Gastrocnemius medialis (tissue), 4 donors: Measurements from ENCODE around the gene SH2B3. TPM values are rescaled to one million over a fixed set of nuclear protein-coding genes. Genes with fewer than 3 reads are reported as not detected.

ENCODE experiments used
- ATAC-seq, 2 donors: fragments of 150-250 bp; one replicate each; pipeline ENCODE4 v1.9.1; 2016
- DNase-seq, 2 donors: peaks; one replicate each; pipeline ENCODE4 v3.0.0-alpha.2; 2019
- H3K27ac ChIP-seq, 4 donors: fragments of 200-600 bp; sonication (generic); 1 replicate in 1 of 4; 2 replicates in 3 of 4; pipeline ENCODE4 v1.5.1; 2016 to 2018; ENCODE audit warnings: mild to moderate bottlenecking in 2 of 4, moderate library complexity in 1 of 4
- H3K27me3 ChIP-seq, 3 donors: fragments of 200-600 bp; sonication (generic) in 2 of 3; 1 replicate in 1 of 3; 2 replicates in 2 of 3; pipeline versions ENCODE4 v1.5.1 to v1.6.0; 2016 to 2019; ENCODE audit warnings: mild to moderate bottlenecking in 1 of 3, moderate library complexity in 1 of 3
- H3K36me3 ChIP-seq, 2 donors: fragments of 200-600 bp; sonication (generic) in 1 of 2; one replicate each; pipeline ENCODE4 v1.5.1; 2017 to 2018
- H3K4me1 ChIP-seq, 2 donors: fragments of 200-600 bp; sonication (generic) in 1 of 2; one replicate each; pipeline ENCODE4 v1.5.1; 2016 to 2017; ENCODE audit warnings: mild to moderate bottlenecking in 2 of 2
- H3K4me3 ChIP-seq, 4 donors: fragments of 200-600 bp; sonication (generic) in 3 of 4; 1 replicate in 1 of 4; 2 replicates in 3 of 4; pipeline ENCODE4 v1.5.1; 2016 to 2019; ENCODE audit warnings: mild to moderate bottlenecking in 2 of 4
- H3K9me3 ChIP-seq, 3 donors: fragments of 200-600 bp; sonication (generic) in 2 of 3; 1 replicate in 1 of 3; 2 replicates in 2 of 3; pipeline ENCODE4 v1.5.1; 2016 to 2019
- POLR2A ChIP-seq, 2 donors: fragments of 450-650 bp; IDR thresholded peaks; one replicate each; pipeline ENCODE4 v1.6.1; 2017; ENCODE audit warnings: antibody characterized with exemption in 2 of 2, mild to moderate bottlenecking in 2 of 2, moderate library complexity in 2 of 2
- in situ Hi-C, 4 donors: fragments of 200-750 bp; cut with MboI; loops; one replicate each; pipeline versions ENCODE4 v1.15.0 to v1.8.0; 2017; ENCODE audit warnings: low sequenced_read_pairs in 4 of 4
- intact Hi-C: fragments of 100-400 bp; cut with DNase I; formaldehyde crosslinking; loops from one replicate; pipeline ENCODE4 v1.15.1; 2023; ENCODE audit warnings: low total_unique reads
- total RNA-seq, 4 donors: library from RNA; depleted of rRNA; stranded (reverse); fragments of >200 nt; gene quantifications; one replicate each; pipeline versions ENCODE4 v1.1.0 to v1.2.3, GENCODE V29; 2016
- TF ChIP-seq, protein P1 (sequence below), 5 experiments: fragments of 450-650 bp in 3 of 5; fragments of 200-600 bp in 2 of 5; sonication (generic) in 2 of 5; IDR thresholded peaks in 4 of 5; conservative IDR thresholded peaks in 1 of 5; 1 replicate in 4 of 5; 2 replicates in 1 of 5; pipeline ENCODE4 v1.5.1; 2016 to 2019; ENCODE audit warnings: antibody characterized with exemption in 5 of 5, mild to moderate bottlenecking in 3 of 5, moderate library complexity in 3 of 5

SH2B3 gene
- total RNA-seq, 4 donors from 2014 or later = 10.4 to 20.0 (median 15.5) TPM

DNA sequence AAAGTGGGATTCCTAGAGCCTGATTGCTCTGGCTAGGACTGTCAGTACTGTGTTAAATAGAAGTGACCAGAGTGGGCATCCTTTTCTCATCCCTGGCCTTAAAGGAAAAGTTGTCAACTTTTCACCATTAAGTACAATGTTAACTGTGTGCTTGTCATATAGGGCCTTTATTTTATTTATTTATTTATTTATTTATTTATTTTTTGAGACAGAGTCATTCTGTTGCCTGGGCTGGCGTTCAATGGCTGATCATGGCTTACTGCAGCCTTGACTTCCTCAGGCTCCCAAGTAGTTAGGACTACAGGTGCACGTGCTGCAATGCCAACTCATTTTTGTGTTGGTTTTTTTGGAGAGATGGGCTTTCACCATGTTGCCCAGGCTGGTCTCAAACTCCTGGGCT, 11.6 kb downstream of the SH2B3 start:
- H3K9me3 ChIP-seq = no peaks in the 10 kb centered on the region
- DNase-seq = no peak
- peaks cover 0 to 14% of the 10 kb centered on the region in 2 donors for H3K36me3 ChIP-seq
- intact Hi-C loops = no loop called here
- H3K4me3 ChIP-seq = no peak overlapping the region
- in situ Hi-C loops = no loop called here
- H3K27me3 ChIP-seq = no peaks in the 10 kb centered on the region
- H3K4me1 ChIP-seq = peaks cover 19 to 20% of the 10 kb centered on the region in 2 donors
- TF ChIP-seq, protein P1, sequence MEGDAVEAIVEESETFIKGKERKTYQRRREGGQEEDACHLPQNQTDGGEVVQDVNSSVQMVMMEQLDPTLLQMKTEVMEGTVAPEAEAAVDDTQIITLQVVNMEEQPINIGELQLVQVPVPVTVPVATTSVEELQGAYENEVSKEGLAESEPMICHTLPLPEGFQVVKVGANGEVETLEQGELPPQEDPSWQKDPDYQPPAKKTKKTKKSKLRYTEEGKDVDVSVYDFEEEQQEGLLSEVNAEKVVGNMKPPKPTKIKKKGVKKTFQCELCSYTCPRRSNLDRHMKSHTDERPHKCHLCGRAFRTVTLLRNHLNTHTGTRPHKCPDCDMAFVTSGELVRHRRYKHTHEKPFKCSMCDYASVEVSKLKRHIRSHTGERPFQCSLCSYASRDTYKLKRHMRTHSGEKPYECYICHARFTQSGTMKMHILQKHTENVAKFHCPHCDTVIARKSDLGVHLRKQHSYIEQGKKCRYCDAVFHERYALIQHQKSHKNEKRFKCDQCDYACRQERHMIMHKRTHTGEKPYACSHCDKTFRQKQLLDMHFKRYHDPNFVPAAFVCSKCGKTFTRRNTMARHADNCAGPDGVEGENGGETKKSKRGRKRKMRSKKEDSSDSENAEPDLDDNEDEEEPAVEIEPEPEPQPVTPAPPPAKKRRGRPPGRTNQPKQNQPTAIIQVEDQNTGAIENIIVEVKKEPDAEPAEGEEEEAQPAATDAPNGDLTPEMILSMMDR (IDR thresholded peaks at IDR 0.05 in 4 of 5, conservative IDR thresholded peaks at IDR 0.05 in 1 of 5) = no peak
- no peak for TF ChIP-seq POLR2A (IDR thresholded peaks at IDR 0.05)
- ATAC-seq = no peak
- H3K27ac ChIP-seq = no peak overlapping the region

DNA sequence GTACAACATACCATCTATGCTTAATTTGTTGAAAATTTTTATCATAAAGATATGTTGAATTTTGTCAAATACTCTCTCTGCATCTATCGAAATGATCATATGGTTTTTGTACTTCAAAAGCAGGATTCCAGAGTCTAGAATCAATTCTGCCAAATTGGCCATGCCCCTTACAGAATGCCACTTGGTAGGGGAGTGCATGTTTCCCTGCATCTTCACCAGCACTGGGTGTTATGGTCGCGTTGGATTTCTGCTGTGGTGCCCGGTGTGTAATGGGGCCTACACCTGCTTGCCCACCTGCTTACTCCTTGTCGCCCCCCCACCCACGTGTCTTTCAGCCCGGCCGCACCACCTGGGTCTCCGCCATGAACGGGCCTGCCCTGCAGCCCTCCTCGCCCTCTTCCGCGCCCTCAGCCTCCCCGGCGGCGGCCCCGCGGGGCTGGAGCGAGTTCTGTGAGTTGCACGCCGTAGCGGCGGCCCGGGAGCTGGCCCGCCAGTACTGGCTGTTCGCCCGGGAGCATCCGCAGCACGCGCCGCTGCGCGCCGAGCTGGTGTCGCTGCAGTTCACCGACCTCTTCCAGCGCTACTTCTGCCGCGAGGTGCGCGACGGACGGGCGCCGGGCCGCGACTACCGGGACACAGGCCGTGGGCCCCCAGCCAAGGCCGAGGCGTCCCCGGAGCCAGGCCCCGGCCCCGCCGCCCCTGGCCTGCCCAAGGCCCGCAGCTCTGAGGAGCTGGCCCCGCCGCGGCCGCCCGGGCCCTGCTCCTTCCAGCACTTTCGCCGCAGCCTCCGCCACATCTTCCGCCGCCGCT, 12.3 kb downstream of the SH2B3 start:
- DNase-seq = no peak
- ATAC-seq = no peak
- H3K27me3 ChIP-seq = no peaks in the 10 kb centered on the region
- H3K4me3 ChIP-seq = no peak overlapping the region
- in situ Hi-C loops (no loop called here), intact Hi-C loops (no loop called here)
- H3K36me3 ChIP-seq = peaks cover 0 to 14% of the 10 kb centered on the region in 2 donors
- H3K27ac ChIP-seq = no peak overlapping the region
- TF ChIP-seq POLR2A (IDR thresholded peaks at IDR 0.05) = no peak
- TF ChIP-seq, protein P1 (IDR thresholded peaks at IDR 0.05 in 4 of 5, conservative IDR thresholded peaks at IDR 0.05 in 1 of 5) = no peak
- peaks cover 14% of the 10 kb centered on the region in 2 donors for H3K4me1 ChIP-seq
- H3K9me3 ChIP-seq = no peaks in the 10 kb centered on the region

DNA sequence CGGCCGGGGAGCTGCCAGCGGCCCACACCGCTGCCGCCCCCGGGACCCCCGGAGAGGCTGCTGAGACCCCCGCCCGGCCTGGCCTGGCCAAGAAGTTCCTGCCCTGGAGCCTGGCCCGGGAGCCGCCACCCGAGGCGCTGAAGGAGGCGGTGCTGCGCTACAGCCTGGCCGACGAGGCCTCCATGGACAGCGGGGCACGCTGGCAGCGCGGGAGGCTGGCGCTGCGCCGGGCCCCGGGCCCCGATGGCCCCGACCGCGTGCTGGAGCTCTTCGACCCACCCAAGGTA, 12.8 kb downstream of the SH2B3 start:
- ATAC-seq (no peak), DNase-seq (no peak)
- in situ Hi-C loops (no loop called here), intact Hi-C loops (no loop called here)
- TF ChIP-seq POLR2A (IDR thresholded peaks at IDR 0.05) = no peak
- TF ChIP-seq, protein P1 (IDR thresholded peaks at IDR 0.05 in 4 of 5, conservative IDR thresholded peaks at IDR 0.05 in 1 of 5) = no peak
- no peaks in the 10 kb centered on the region for H3K9me3 ChIP-seq
- H3K27ac ChIP-seq = no peak overlapping the region
- no peak overlapping the region for H3K4me3 ChIP-seq
- peaks cover 0 to 14% of the 10 kb centered on the region in 2 donors for H3K36me3 ChIP-seq
- no peaks in the 10 kb centered on the region for H3K27me3 ChIP-seq
- peaks cover 8 to 9% of the 10 kb centered on the region in 2 donors for H3K4me1 ChIP-seq

DNA sequence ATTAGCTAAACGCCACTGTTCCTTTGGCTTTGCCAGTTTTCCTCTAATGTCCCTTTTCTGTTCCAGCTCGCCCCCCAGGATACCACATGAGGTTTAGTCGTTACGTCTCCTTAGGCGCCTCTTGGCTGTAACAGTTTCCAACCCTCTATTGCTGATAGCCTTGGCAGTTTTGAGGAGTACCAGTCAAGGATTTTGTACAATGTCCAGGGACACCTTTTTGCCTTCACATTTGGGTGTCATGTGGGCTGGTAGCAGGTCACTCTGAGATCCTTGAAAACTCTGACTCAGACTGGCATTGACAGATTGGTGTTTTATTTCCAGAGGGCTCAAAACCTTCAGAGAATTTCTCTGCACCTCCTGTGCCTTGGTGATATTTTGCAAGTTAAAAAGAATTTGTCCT, 14.1 kb downstream of the SH2B3 start:
- intact Hi-C loops = no loop called here

More for the DNA sequence above, 14.1 kb downstream of the SH2B3 start:
- H3K9me3 ChIP-seq = no peaks in the 10 kb centered on the region
- DNase-seq (no peak), ATAC-seq (no peak)
- in situ Hi-C loops = no loop called here
- no peak overlapping the region for H3K27ac ChIP-seq
- H3K4me3 ChIP-seq = no peak overlapping the region
- H3K36me3 ChIP-seq = peaks cover 0 to 14% of the 10 kb centered on the region in 2 donors
- H3K4me1 ChIP-seq = peaks cover 1 to 12% of the 10 kb centered on the region in 2 donors
- H3K27me3 ChIP-seq = no peaks in the 10 kb centered on the region
- TF ChIP-seq, protein P1 (IDR thresholded peaks at IDR 0.05 in 4 of 5, conservative IDR thresholded peaks at IDR 0.05 in 1 of 5) = no peak
- TF ChIP-seq POLR2A (IDR thresholded peaks at IDR 0.05) = no peak
